ENCODE results near the gene OR9A4. TPM values are rescaled to one million over a fixed set of nuclear protein-coding genes. Genes with fewer than 3 reads are reported as not detected.

OR9A4 gene
- total RNA-seq, 2 experiments from 2014 or later: 0.06 TPM; not detected in 1

DNA sequence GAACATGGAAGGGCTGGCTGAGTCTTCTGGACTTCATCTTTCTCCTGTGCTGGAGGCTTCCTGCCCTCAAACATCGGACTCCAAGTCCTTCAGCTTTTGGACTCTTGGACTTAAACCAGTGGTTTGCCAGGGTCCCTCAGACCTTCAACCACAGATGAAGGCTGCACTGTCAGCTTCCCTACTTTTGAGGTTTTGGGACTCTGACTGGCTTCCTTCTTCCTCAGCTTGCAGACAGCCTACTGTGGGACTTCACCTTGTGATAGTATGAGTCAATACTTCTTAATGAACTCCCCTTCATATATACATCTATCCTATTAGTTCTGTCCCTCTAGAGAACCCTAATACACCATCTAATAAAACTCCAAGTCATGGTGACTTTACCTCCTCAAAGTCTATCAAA, 34.6 kb downstream of the OR9A4 start:
- Histone ChIP-seq H3K9me2 (ENCODE audit: insufficient read depth, low read length) (no peaks in the 10 kb centered on the region), H3K9me3 (ENCODE audit: low read length) (no peaks in the 10 kb centered on the region), H3K27ac (ENCODE audit: low read depth, low read length, poor library complexity, severe bottlenecking) (no peak overlapping the region), H3K79me2 (ENCODE audit: insufficient read depth, low read depth, low read length) (no peaks in the 10 kb centered on the region), H4K20me1 (ENCODE audit: insufficient read depth, low read length) (no peaks in the 10 kb centered on the region), H3K4me3 (ENCODE audit: low read depth, low read length, poor library complexity, severe bottlenecking) (no peak overlapping the region), H3K4me2 (ENCODE audit: low read length) (no peak overlapping the region), H3K36me3 (ENCODE audit: insufficient read depth, low read length) (no peaks in the 10 kb centered on the region), H2AFZ (ENCODE audit: low read length) (no peak overlapping the region), H3K4me1 (ENCODE audit: insufficient read depth, low read length, poor library complexity, severe bottlenecking) (peaks cover under 1% of the 10 kb centered on the region)
- ChIA-PET CTCF (ENCODE audit: unreplicated experiment) (no interaction called here), POLR2A (no interaction called here)
- no peak for TF ChIP-seq EZH2phosphoT487 (IDR thresholded peaks at IDR 0.05; ENCODE audit: borderline replicate concordance, low read depth, low read length)
- TF ChIP-seq, protein P1, sequence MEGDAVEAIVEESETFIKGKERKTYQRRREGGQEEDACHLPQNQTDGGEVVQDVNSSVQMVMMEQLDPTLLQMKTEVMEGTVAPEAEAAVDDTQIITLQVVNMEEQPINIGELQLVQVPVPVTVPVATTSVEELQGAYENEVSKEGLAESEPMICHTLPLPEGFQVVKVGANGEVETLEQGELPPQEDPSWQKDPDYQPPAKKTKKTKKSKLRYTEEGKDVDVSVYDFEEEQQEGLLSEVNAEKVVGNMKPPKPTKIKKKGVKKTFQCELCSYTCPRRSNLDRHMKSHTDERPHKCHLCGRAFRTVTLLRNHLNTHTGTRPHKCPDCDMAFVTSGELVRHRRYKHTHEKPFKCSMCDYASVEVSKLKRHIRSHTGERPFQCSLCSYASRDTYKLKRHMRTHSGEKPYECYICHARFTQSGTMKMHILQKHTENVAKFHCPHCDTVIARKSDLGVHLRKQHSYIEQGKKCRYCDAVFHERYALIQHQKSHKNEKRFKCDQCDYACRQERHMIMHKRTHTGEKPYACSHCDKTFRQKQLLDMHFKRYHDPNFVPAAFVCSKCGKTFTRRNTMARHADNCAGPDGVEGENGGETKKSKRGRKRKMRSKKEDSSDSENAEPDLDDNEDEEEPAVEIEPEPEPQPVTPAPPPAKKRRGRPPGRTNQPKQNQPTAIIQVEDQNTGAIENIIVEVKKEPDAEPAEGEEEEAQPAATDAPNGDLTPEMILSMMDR (conservative IDR thresholded peaks at IDR 0.05; ENCODE audit: low read length): no peak
- BruUV-seq (replicated peaks): no TSS peak
- intact Hi-C loops (cut with micrococcal nuclease; ENCODE audit: unreplicated experiment): no loop called here
- no peak for DNase-seq (ENCODE audit: low spot score)

DNA sequence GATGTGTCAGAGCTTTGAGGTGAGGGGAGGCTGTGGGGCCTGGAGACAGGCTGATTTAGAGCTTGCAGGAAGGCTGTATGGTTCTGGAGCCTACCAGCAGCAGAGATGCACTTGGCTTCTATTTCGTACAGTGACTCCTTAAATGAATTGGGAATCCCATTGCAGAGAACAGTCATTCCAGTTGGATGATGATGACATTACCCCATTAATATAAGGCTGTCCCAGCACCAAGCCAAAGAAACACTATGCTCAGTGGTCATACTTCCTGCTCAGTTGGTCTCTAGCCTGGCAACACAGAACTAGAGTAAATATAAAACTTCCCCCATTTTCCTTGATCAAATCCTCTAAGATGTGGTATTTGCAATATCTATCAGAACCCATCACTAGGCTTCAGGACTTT, 36.3 kb downstream of the OR9A4 start:
- no peaks in the 10 kb centered on the region for H3K9me3 ChIP-seq (ENCODE audit: low read length)
- ChIA-PET CTCF (ENCODE audit: unreplicated experiment) (no interaction called here), POLR2A (no interaction called here)
- intact Hi-C loops (cut with micrococcal nuclease; ENCODE audit: unreplicated experiment): no loop called here
- H2AFZ ChIP-seq (ENCODE audit: low read length): no peak overlapping the region
- H3K79me2 ChIP-seq (ENCODE audit: insufficient read depth, low read depth, low read length): no peaks in the 10 kb centered on the region
- no peaks in the 10 kb centered on the region for H3K36me3 ChIP-seq (ENCODE audit: insufficient read depth, low read length)
- H3K4me2 ChIP-seq (ENCODE audit: low read length): no peak overlapping the region
- no peak overlapping the region for H3K27ac ChIP-seq (ENCODE audit: low read depth, low read length, poor library complexity, severe bottlenecking)
- BruUV-seq (replicated peaks): no TSS peak
- no peak for DNase-seq (ENCODE audit: low spot score)
- no peaks in the 10 kb centered on the region for H4K20me1 ChIP-seq (ENCODE audit: insufficient read depth, low read length)
- H3K4me1 ChIP-seq (ENCODE audit: insufficient read depth, low read length, poor library complexity, severe bottlenecking): peaks cover 6% of the 10 kb centered on the region
- no peak overlapping the region for H3K4me3 ChIP-seq (ENCODE audit: low read depth, low read length, poor library complexity, severe bottlenecking)
- H3K9me2 ChIP-seq (ENCODE audit: insufficient read depth, low read length): no peaks in the 10 kb centered on the region
- no peak for TF ChIP-seq EZH2phosphoT487 (IDR thresholded peaks at IDR 0.05; ENCODE audit: borderline replicate concordance, low read depth, low read length)
- TF ChIP-seq, protein P1 (conservative IDR thresholded peaks at IDR 0.05; ENCODE audit: low read length): no peak

DNA sequence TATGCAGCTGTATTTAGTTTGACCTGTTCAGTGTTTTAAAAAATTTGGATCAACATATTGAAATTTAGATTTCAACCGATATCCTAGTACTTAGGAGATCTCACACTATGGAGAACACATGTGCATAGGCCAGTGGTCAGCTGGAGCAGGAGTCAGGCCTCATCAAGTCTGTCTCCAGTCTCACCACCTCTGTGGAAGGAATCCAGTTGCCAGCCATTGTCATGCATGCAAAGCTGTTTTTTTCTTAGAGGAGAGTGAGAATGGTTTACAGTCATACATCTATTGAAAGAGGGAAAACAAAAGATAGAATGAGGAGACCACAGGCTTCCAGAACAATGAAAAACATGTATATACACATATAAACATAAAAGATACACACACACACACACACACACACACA, 38.1 kb downstream of the OR9A4 start:
- no peak for TF ChIP-seq EZH2phosphoT487 (IDR thresholded peaks at IDR 0.05; ENCODE audit: borderline replicate concordance, low read depth, low read length)
- TF ChIP-seq, protein P1 (conservative IDR thresholded peaks at IDR 0.05; ENCODE audit: low read length): no peak
- no peak overlapping the region for H2AFZ ChIP-seq (ENCODE audit: low read length)
- H3K4me1 ChIP-seq (ENCODE audit: insufficient read depth, low read length, poor library complexity, severe bottlenecking): peaks cover 6% of the 10 kb centered on the region
- DNase-seq (ENCODE audit: low spot score): no peak
- no TSS peak for BruUV-seq (replicated peaks)
- H4K20me1 ChIP-seq (ENCODE audit: insufficient read depth, low read length): no peaks in the 10 kb centered on the region
- H3K27ac ChIP-seq (ENCODE audit: low read depth, low read length, poor library complexity, severe bottlenecking): no peak overlapping the region
- no peaks in the 10 kb centered on the region for H3K9me2 ChIP-seq (ENCODE audit: insufficient read depth, low read length)
- ChIA-PET CTCF (ENCODE audit: unreplicated experiment) (no interaction called here), POLR2A (interaction anchor here (1.5 kb wide), 1 partner anchor 10 kb away, joined by 4 read pairs; no protein-coding TSS in a partner anchor)
- no peak overlapping the region for H3K4me2 ChIP-seq (ENCODE audit: low read length)
- intact Hi-C loops (cut with micrococcal nuclease; ENCODE audit: unreplicated experiment): no loop called here
- no peaks in the 10 kb centered on the region for H3K9me3 ChIP-seq (ENCODE audit: low read length)
- no peak overlapping the region for H3K4me3 ChIP-seq (ENCODE audit: low read depth, low read length, poor library complexity, severe bottlenecking)
- H3K79me2 ChIP-seq (ENCODE audit: insufficient read depth, low read depth, low read length): no peaks in the 10 kb centered on the region
- no peaks in the 10 kb centered on the region for H3K36me3 ChIP-seq (ENCODE audit: insufficient read depth, low read length)

Measured in OCI-LY7 (cell line).